GM18526 (cell line): ENCODE results near the gene FBXO42.

Experiments
- POLR2A ChIP-seq: IDR thresholded peaks from 3 replicates; pipeline ENCODE4 v1.6.1; 2011; ENCODE audit not compliant: insufficient read length; ENCODE audit errors: extremely low read depth

Gene FBXO42

GRCh38 chr1:16202281-16203210 is 149.7 kb downstream of the FBXO42 start:
- no peak for TF ChIP-seq POLR2A

- no peak for TF ChIP-seq POLR2A
Observed at GRCh38 chr1:16199700-16200099, 152.6 kb downstream of the FBXO42 start.

- TF ChIP-seq POLR2A, result no peak
Observed at GRCh38 chr1:16199157-16199501, 153.2 kb downstream of the FBXO42 start.

- TF ChIP-seq POLR2A, result no peak
Observed at GRCh38 chr1:16198444-16199156, 153.7 kb downstream of the FBXO42 start.

GRCh38 chr1:16196874-16197273 is 155.4 kb downstream of the FBXO42 start:
- TF ChIP-seq POLR2A, result no peak
